Mesothelial cell of epicardium (in vitro differentiated cells): ENCODE results near the gene CREB3L1. TPM values are rescaled to one million over a fixed set of nuclear protein-coding genes. Genes with fewer than 3 reads are reported as not detected.

Source experiments
- DNase-seq, 2 experiments: peaks; one replicate each; pipeline ENCODE4 v3.0.0; 2021; ENCODE audit warnings: low spot score in 2 of 2; ENCODE audit not compliant: unreplicated experiment in 2 of 2
- H3K27ac Mint-ChIP-seq: 2 replicates; pipeline ENCODE4 v1.8.0; 2021; ENCODE audit warnings: mixed read lengths
- H3K27me3 Mint-ChIP-seq: 2 replicates; pipeline ENCODE4 v1.8.0; 2021; ENCODE audit warnings: low read depth, mixed read lengths
- H3K36me3 Mint-ChIP-seq: 2 replicates; pipeline ENCODE4 v1.8.0; 2021; ENCODE audit warnings: mixed read lengths
- H3K4me1 Mint-ChIP-seq: 2 replicates; pipeline ENCODE4 v1.8.0; 2021; ENCODE audit warnings: mixed read lengths
- H3K4me3 Mint-ChIP-seq: 2 replicates; pipeline ENCODE4 v1.8.0; 2021; ENCODE audit warnings: mild to moderate bottlenecking, moderate library complexity, mixed read lengths
- H3K9me3 Mint-ChIP-seq: 2 replicates; pipeline ENCODE4 v1.8.0; 2021; ENCODE audit warnings: mixed read lengths
- total RNA-seq: library from RNA; stranded (reverse); gene quantifications from 3 replicates; pipeline ENCODE4 v1.2.1, GENCODE V29; 2021
- TF ChIP-seq, protein P1 (sequence below): fragments of 200-600 bp; sonication (generic); IDR thresholded peaks from one replicate; pipeline ENCODE4 v1.5.0; 2021; ENCODE audit warnings: antibody characterized with exemption; ENCODE audit not compliant: unreplicated experiment

CREB3L1 gene
- total RNA-seq, 1 donor from 2014 or later: 34.5 TPM

DNA sequence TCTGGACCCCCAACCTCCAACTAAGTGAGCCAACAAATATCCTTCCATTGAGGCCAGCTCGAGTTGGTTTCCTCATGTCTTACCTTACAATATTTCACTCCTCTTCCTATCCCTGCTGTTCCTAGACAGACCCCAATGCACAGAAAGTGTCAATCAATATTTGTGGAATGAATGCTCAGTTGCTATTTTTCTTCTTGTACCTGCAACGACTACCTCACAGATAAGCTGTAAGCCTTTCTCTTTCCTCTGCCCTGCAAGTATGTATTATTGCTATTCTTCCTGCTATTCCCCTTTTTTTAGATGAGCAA, 26.8 kb upstream of the CREB3L1 start:
- Mint-ChIP-seq H3K27ac (no peak overlapping the region), H3K36me3 (no peaks in the 10 kb centered on the region), H3K27me3 (no peaks in the 10 kb centered on the region), H3K9me3 (no peaks in the 10 kb centered on the region), H3K4me3 (no peak overlapping the region), H3K4me1 (peaks cover 14% of the 10 kb centered on the region)
- no peak for DNase-seq
- TF ChIP-seq, protein P1, sequence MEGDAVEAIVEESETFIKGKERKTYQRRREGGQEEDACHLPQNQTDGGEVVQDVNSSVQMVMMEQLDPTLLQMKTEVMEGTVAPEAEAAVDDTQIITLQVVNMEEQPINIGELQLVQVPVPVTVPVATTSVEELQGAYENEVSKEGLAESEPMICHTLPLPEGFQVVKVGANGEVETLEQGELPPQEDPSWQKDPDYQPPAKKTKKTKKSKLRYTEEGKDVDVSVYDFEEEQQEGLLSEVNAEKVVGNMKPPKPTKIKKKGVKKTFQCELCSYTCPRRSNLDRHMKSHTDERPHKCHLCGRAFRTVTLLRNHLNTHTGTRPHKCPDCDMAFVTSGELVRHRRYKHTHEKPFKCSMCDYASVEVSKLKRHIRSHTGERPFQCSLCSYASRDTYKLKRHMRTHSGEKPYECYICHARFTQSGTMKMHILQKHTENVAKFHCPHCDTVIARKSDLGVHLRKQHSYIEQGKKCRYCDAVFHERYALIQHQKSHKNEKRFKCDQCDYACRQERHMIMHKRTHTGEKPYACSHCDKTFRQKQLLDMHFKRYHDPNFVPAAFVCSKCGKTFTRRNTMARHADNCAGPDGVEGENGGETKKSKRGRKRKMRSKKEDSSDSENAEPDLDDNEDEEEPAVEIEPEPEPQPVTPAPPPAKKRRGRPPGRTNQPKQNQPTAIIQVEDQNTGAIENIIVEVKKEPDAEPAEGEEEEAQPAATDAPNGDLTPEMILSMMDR: no peak

DNA sequence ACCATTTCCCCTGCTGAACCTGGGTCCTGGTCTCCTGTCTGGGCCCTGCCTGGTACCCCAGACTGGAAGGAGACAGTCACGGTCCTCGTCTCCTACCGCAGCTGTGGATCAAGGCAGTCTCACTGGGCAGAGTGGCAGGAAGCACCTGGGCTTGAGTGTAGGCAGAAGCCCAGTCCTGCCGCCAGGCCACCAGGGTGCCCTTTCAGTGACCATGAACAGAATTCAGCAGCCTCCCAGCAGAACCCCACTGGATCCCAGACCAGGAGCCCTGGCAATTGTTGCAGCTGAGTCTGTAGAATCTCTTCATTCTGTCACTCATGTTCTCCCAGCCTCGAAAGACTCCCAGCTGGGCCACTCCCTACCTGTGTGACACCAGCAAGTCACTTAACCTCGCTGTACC, 25.5 kb upstream of the CREB3L1 start:
- DNase-seq: no peak
- no peak overlapping the region for H3K27ac Mint-ChIP-seq
- H3K4me1 Mint-ChIP-seq: peaks cover 14% of the 10 kb centered on the region
- no peaks in the 10 kb centered on the region for H3K36me3 Mint-ChIP-seq
- H3K9me3 Mint-ChIP-seq: no peaks in the 10 kb centered on the region
- no peaks in the 10 kb centered on the region for H3K27me3 Mint-ChIP-seq
- no peak overlapping the region for H3K4me3 Mint-ChIP-seq
- TF ChIP-seq, protein P1: no peak

DNA sequence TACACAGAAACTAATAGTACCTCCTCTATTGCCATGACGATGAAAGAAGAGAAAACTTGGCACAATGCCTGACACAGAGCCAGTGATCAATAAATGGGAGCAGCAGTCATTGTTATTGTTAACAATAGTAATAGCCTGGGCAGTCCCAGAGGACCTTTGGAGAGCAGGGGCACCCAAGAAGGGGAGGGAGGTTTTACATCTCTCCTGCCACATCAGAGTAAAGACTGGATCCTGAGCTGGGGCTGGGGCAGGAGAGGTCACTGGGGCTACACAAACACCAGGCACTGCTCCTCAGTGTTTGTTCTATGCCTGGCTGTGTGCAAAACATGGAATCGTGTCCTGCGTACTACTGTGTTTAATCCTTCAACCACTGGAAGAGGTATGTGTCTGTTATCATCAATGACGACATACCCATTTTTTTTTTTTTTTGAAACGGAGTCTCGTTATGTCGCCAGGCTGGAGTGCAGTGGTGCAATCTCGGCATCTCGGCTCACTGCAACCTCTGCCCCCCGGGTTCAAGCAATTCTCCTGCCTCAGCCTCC, 25.0 kb upstream of the CREB3L1 start:
- Mint-ChIP-seq H3K27me3 (no peaks in the 10 kb centered on the region), H3K27ac (no peak overlapping the region), H3K9me3 (no peaks in the 10 kb centered on the region), H3K4me3 (no peak overlapping the region), H3K36me3 (no peaks in the 10 kb centered on the region), H3K4me1 (peaks cover 14% of the 10 kb centered on the region)
- no peak for DNase-seq
- TF ChIP-seq, protein P1: no peak

DNA sequence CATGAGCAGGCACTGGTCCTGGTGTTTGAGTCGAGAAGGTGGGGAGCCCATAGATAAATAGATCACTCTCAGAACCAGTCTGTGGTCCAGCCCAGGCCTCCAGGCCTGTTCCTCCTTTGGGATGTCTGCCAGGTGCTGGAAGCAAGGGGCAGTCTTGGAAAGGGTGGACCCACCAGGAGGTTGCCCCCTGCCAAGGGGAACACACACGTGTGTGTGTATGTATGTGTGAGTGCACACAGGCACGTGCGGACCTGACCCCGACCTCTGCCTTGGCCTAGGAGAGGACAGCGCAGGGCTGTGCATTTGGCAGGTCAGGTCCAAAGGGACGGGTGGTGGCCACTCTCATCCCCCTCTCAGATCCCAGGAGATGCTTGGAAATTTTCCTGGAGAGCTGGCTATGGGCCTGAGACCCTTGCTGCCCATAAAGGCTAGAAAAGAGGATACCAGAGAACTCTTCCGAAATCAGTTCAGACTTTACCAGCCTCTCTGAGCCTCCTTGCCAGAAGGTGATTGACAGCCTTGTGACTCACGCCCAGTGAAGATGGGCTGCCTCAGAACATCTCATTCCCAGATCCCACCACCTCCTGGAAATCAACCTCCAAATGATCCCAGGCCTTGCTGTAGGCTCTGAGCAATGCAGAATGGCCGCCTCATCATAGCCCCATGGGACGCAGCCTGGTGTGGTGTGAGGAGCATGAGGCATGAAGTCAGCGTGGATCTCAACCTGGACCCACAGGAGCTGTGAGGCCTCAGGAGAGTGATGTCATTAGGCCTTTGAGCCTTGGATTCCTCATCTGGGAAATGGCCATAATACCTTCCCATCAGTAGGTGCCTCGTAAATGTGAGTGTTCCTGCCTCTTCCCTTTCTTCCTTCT, 24.0 kb upstream of the CREB3L1 start:
- Mint-ChIP-seq H3K27me3 (no peaks in the 10 kb centered on the region), H3K4me3 (no peak overlapping the region), H3K36me3 (no peaks in the 10 kb centered on the region), H3K9me3 (no peaks in the 10 kb centered on the region), H3K27ac (no peak overlapping the region), H3K4me1 (peaks cover 10% of the 10 kb centered on the region)
- TF ChIP-seq, protein P1: no peak
- DNase-seq: no peak

DNA sequence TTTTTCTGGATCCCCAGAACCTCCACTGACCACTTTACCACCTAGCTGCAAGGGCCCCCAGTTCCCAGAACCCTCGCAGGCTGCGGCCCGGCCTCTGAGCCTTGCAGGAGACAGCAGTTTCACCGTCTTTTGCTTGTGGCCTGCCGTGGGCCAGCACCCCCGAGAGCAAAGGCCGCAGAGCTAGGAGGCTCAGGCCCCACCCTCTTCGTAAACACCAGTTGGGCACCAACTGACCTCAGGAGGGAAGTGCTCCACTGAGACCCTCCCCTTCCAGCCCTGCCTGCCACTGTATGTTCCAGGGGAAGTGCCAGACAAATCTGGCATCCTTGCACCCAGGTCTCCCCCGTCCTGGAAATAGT, 23.4 kb upstream of the CREB3L1 start:
- no peak overlapping the region for H3K27ac Mint-ChIP-seq
- DNase-seq: no peak
- no peak overlapping the region for H3K4me3 Mint-ChIP-seq
- TF ChIP-seq, protein P1: no peak
- no peaks in the 10 kb centered on the region for H3K36me3 Mint-ChIP-seq
- H3K27me3 Mint-ChIP-seq: no peaks in the 10 kb centered on the region
- H3K4me1 Mint-ChIP-seq: peaks cover 4% of the 10 kb centered on the region
- no peaks in the 10 kb centered on the region for H3K9me3 Mint-ChIP-seq
